GM13977 (cell line): ENCODE data around the gene CKAP4.

Experiments used
- DNase-seq: peaks from one replicate; pipeline ENCODE4 v3.0.0; 2012; ENCODE audit warnings: low spot score
- CTCF ChIP-seq: IDR thresholded peaks from 2 replicates; pipeline ENCODE4 v1.5.1; 2012; ENCODE audit warnings: mild to moderate bottlenecking, control low read depth; ENCODE audit not compliant: insufficient read depth; ENCODE audit errors: extremely low read depth, missing control alignments
- in situ Hi-C: fragments of 300-500 bp; cut with MboI; formaldehyde crosslinking; loops from one replicate; pipeline ENCODE4 v1.12.0; 2022; ENCODE audit warnings: low sequenced_read_pairs, low pct_unique_long_range_greater_than_20kb, mixed read lengths, inconsistent platforms; ENCODE audit not compliant: unreplicated experiment

The CKAP4 gene

GRCh38 chr12:106275458-106275857 lies 27.6 kb upstream of the CKAP4 start:
- no peak for TF ChIP-seq CTCF
- in situ Hi-C loops: no loop called here
- DNase-seq: no peak

DNA sequence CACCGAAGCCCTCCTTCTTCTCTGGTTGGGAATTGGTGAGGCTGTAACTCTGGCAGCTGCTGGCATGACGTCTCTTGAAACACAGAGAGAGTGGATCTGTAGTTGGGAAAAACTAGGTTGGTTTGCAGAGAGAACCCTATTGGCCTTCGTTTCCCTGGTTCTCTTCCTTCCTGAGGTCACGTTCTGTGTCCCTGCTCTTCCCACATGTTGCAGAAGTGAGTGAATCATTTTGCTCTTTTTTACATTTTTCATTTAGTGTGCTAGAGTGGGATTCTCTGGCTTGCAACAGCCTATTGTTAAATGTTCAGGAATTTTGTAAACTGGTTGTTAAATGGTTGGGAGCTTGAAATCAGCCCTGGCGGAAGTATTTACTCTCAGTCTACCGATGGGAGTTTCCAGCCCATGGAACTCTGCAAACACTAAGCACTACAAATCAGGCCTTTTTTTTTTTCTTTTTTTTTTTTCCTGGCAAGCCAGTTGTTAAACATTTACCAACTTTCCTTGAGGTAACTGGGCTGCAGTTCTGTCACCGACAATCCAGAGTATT lies 26.8 kb upstream of the CKAP4 start:
- no peak for DNase-seq
- in situ Hi-C loops: no loop called here

GRCh38 chr12:106274012-106274411 lies 26.2 kb upstream of the CKAP4 start:
- DNase-seq: no peak
- TF ChIP-seq CTCF: no peak
- in situ Hi-C loops: no loop called here

More for the DNA sequence above, 26.8 kb upstream of the CKAP4 start:
- TF ChIP-seq CTCF: no peak

DNA sequence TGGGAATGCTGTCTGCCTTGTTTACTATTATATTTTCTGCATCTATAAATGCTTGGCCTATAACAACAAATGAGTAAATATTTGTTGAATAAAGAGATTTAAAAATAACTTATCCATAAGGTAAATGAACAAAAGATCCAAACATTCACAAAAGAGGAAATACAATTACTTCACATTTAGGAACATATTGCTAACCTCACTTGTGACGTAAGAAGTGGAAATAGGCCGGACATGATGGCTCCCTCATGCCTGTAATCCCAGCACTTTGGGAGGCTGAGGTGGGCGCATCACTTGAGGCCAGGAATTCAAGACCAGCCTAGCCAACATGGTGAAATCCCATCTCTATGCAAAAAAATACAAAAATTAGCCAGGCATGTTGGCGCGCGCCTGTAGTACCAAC lies 25.7 kb upstream of the CKAP4 start:
- DNase-seq: no peak
- in situ Hi-C loops: no loop called here
- TF ChIP-seq CTCF: no peak

DNA sequence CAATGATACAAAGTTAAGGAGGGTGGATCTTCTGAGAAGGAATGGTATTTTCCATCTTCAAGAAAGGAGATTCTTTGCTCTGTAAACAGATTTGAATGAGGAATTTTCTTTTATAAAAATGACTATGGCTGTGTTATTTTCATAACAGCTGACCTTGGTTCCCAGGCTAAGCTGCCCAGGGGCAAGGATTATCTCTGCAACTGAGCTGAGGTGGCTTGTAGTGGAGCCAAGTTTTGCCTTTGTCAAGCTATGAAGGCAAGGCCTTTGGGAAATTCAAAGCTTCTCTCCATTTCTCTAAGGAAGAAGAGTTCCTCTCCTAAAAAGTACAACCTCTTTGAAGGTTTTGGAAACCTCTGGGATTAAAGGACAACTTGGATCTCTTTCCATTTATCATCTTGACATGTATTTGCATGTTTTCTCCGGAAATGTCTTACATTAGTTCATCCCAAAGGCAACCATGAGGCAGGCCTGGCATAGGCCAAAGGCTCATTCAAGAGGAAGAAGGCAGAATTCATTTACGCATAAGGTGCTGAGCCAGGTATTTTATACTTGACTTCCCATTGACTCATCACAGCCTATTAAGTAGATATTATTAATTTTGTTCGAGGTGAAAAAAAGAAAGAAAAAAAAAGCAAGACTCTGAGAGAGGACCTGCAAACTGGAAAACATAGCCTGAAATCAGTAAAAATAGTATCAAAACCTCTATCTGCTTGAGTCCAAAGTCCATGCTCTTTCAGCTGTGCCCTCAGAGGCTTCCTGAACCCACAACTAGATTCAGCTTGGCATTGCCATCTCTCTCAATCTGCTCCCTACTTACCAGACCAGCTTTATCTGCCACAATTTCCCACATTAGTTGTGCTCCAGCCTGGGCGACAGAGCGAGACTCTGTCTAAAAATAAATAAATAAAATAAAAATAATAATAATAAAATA lies 24.0 kb upstream of the CKAP4 start:
- in situ Hi-C loops: no loop called here
- DNase-seq: no peak
- TF ChIP-seq CTCF: no peak

DNA sequence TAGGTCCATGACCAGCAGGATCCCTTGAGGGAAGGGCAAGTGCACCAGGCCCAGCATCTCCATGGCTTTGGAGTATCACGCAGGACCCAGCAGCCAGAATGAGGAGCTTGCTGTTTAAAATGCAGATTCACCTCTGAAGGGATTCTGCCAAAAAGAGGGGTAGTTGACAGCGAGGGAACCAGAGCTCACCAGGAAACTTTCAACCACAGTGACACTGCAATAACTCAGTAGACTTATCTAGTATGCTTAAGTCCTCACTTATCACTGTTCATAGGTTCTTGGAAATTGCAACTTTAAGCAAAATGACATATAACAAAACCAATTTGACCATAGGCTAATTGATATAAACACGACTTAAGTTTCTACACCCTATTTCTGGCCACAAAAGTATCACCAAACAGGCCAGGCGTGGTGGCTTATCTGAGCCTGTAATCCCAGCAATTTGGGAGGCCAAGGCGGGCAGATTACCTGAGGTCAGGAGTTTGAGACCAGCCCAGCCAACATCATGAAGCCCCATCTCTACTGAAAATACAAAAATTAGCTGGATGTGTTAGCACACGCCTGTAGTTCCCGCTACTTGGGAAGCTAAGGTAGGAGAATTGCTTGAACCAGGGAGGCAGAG lies 21.4 kb upstream of the CKAP4 start:
- in situ Hi-C loops: no loop called here
- no peak for TF ChIP-seq CTCF
- DNase-seq: no peak
